Vagina (tissue), 2 donors: ENCODE results near the gene DLD. TPM values are rescaled to one million over a fixed set of nuclear protein-coding genes. Genes with fewer than 3 reads are reported as not detected.
A peak's percentile ranks its signal among the peaks of the same experiment; 100 is the strongest.

Experiments used
- DNase-seq, 2 donors: peaks; one replicate each; pipeline ENCODE4 v3.0.0-alpha.2; 2017; ENCODE audit errors: extremely low spot score in 2 of 2
- H3K27ac ChIP-seq: fragments of 200-600 bp; sonication (generic); one replicate; pipeline ENCODE4 v1.5.1; 2019
- H3K27me3 ChIP-seq: fragments of 200-600 bp; sonication (generic); one replicate; pipeline ENCODE4 v1.5.1; 2019
- H3K36me3 ChIP-seq, 2 donors: fragments of 200-600 bp; sonication (generic); one replicate each; pipeline ENCODE4 v1.5.1; 2017 to 2019
- H3K4me1 ChIP-seq: fragments of 200-600 bp; sonication (generic); one replicate; pipeline ENCODE4 v1.5.1; 2019
- H3K4me3 ChIP-seq, 2 donors: fragments of 200-600 bp; sonication (generic); 1 replicate in 1 of 2; 2 replicates in 1 of 2; pipeline ENCODE4 v1.5.1; 2016 to 2019
- H3K9me3 ChIP-seq: fragments of 200-600 bp; sonication (generic); one replicate; pipeline ENCODE4 v1.5.1; 2019
- POLR2A ChIP-seq, 2 donors: fragments of 450-650 bp; IDR thresholded peaks; one replicate each; pipeline ENCODE4 v1.6.1; 2017; ENCODE audit warnings: antibody characterized with exemption in 2 of 2, mild to moderate bottlenecking in 2 of 2, moderate library complexity in 2 of 2
- POLR2AphosphoS5 ChIP-seq, 2 donors: sonication (generic); formaldehyde crosslinking; IDR thresholded peaks; one replicate each; pipeline ENCODE4 v1.9.0; 2017; ENCODE audit warnings: antibody characterized with exemption in 2 of 2, mild to moderate bottlenecking in 2 of 2, low read depth in 1 of 2; ENCODE audit not compliant: insufficient read depth in 1 of 2
- intact Hi-C: fragments of 100-400 bp; cut with DNase I; formaldehyde crosslinking; loops from one replicate; pipeline ENCODE4 v1.15.1; 2023
- total RNA-seq: library from RNA; depleted of rRNA; stranded (reverse); fragments of >200 nt; gene quantifications from one replicate; pipeline ENCODE4 v1.2.3, GENCODE V29; 2016
- TF ChIP-seq, protein P1 (sequence below), 3 experiments: fragments of 450-650 bp in 2 of 3; fragments of 200-600 bp in 1 of 3; sonication (generic) in 1 of 3; IDR thresholded peaks; one replicate each; pipeline ENCODE4 v1.5.1; 2017 to 2019; ENCODE audit warnings: antibody characterized with exemption in 3 of 3, mild to moderate bottlenecking in 2 of 3, moderate library complexity in 2 of 3

Gene DLD
- total RNA-seq, 1 donor from 2014 or later, result 67.8 TPM

GRCh38 chr7:107958764-107959526, 68.0 kb downstream of the DLD start:
- DNase-seq, result no peak
- Histone ChIP-seq H3K36me3 (peaks cover 0 to 28% of the 10 kb centered on the region in 2 donors), H3K4me3 (no peak overlapping the region), H3K27me3 (no peaks in the 10 kb centered on the region), H3K4me1 (peaks cover 32% of the 10 kb centered on the region), H3K27ac (peak overlapping the region; percentile 54), H3K9me3 (no peaks in the 10 kb centered on the region)
- TF ChIP-seq, protein P1, sequence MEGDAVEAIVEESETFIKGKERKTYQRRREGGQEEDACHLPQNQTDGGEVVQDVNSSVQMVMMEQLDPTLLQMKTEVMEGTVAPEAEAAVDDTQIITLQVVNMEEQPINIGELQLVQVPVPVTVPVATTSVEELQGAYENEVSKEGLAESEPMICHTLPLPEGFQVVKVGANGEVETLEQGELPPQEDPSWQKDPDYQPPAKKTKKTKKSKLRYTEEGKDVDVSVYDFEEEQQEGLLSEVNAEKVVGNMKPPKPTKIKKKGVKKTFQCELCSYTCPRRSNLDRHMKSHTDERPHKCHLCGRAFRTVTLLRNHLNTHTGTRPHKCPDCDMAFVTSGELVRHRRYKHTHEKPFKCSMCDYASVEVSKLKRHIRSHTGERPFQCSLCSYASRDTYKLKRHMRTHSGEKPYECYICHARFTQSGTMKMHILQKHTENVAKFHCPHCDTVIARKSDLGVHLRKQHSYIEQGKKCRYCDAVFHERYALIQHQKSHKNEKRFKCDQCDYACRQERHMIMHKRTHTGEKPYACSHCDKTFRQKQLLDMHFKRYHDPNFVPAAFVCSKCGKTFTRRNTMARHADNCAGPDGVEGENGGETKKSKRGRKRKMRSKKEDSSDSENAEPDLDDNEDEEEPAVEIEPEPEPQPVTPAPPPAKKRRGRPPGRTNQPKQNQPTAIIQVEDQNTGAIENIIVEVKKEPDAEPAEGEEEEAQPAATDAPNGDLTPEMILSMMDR (IDR thresholded peaks at IDR 0.05), result no peak
- TF ChIP-seq POLR2AphosphoS5 (IDR thresholded peaks at IDR 0.05; ENCODE audit: insufficient read depth in 1 of 2, low read depth in 1 of 2), result peak; percentile 13 to 95
- no peak for TF ChIP-seq POLR2A (IDR thresholded peaks at IDR 0.05)
- intact Hi-C loops, result no loop called here

DNA sequence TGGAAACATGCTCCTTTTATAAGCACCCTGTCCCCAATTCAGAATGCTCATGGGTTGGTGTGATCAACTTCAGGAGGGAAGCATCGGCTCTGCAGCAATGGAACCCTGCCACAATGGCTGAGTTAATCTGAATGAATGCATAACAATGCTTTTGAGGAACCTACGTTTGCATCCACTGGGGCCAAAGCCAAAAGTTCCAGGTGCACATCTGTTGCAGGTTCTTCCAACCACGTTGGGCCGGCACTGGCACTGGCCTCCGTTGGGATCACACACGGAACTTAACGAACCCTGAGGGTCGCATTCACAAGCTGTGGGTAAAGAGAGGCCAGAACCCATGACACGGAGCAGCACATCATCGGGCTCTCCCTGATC, 68.5 kb downstream of the DLD start:
- DNase-seq, result no peak
- Histone ChIP-seq H3K9me3 (no peaks in the 10 kb centered on the region), H3K4me1 (peaks cover 32% of the 10 kb centered on the region), H3K27ac (no peak overlapping the region), H3K36me3 (peaks cover 0 to 29% of the 10 kb centered on the region in 2 donors), H3K4me3 (no peak overlapping the region), H3K27me3 (no peaks in the 10 kb centered on the region)
- TF ChIP-seq, protein P1 (IDR thresholded peaks at IDR 0.05), result no peak
- TF ChIP-seq POLR2AphosphoS5 (IDR thresholded peaks at IDR 0.05; ENCODE audit: insufficient read depth in 1 of 2, low read depth in 1 of 2), result no peak
- no peak for TF ChIP-seq POLR2A (IDR thresholded peaks at IDR 0.05)
- intact Hi-C loops, result no loop called here

- TF ChIP-seq, protein P1 (IDR thresholded peaks at IDR 0.05), result no peak
- no peak for TF ChIP-seq POLR2AphosphoS5 (IDR thresholded peaks at IDR 0.05; ENCODE audit: insufficient read depth in 1 of 2, low read depth in 1 of 2)
- no peak for TF ChIP-seq POLR2A (IDR thresholded peaks at IDR 0.05)
- no peak for DNase-seq
- H3K4me3 ChIP-seq, result no peak overlapping the region
- peaks cover 0 to 31% of the 10 kb centered on the region in 2 donors for H3K36me3 ChIP-seq
- no peak overlapping the region for H3K27ac ChIP-seq
- intact Hi-C loops, result no loop called here
- H3K9me3 ChIP-seq, result no peaks in the 10 kb centered on the region
- no peaks in the 10 kb centered on the region for H3K27me3 ChIP-seq
- peaks cover 32% of the 10 kb centered on the region for H3K4me1 ChIP-seq
Observed at GRCh38 chr7:107960272-107960671, 69.3 kb downstream of the DLD start.

GRCh38 chr7:107961405-107961804, 70.4 kb downstream of the DLD start:
- intact Hi-C loops, result no loop called here
- no peak for TF ChIP-seq POLR2AphosphoS5 (IDR thresholded peaks at IDR 0.05; ENCODE audit: insufficient read depth in 1 of 2, low read depth in 1 of 2)
- TF ChIP-seq POLR2A (IDR thresholded peaks at IDR 0.05), result no peak
- Histone ChIP-seq H3K9me3 (no peaks in the 10 kb centered on the region), H3K4me1 (peaks cover 32% of the 10 kb centered on the region), H3K27me3 (no peaks in the 10 kb centered on the region), H3K4me3 (no peak overlapping the region), H3K27ac (no peak overlapping the region), H3K36me3 (peaks cover 0 to 27% of the 10 kb centered on the region in 2 donors)
- DNase-seq, result no peak

DNA sequence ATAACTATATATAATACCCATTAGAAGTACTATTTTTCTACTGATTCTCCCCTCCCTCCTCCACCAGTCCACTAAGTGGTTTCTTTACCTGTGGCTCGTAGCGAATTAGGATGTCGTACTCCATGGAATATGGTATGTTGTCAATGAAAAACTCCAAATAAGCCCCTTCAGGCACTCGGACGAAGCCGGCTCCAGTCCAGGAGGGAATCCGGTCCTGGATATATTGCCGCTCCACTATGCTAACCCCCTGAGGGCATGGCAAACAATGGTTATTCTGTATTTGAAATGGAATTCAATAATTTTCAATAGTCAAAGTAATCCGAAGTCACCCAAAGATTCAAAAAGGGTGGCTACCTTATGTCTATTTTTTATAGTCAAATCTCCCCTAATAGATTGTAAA, 71.8 kb downstream of the DLD start:
- intact Hi-C loops, result no loop called here
- H3K4me3 ChIP-seq, result no peak overlapping the region
- H3K4me1 ChIP-seq, result peaks cover 22% of the 10 kb centered on the region
- H3K27ac ChIP-seq, result no peak overlapping the region
- no peak for TF ChIP-seq POLR2AphosphoS5 (IDR thresholded peaks at IDR 0.05; ENCODE audit: insufficient read depth in 1 of 2, low read depth in 1 of 2)
- TF ChIP-seq, protein P1 (IDR thresholded peaks at IDR 0.05), result no peak
- no peak for TF ChIP-seq POLR2A (IDR thresholded peaks at IDR 0.05)
- DNase-seq, result no peak
- no peaks in the 10 kb centered on the region for H3K9me3 ChIP-seq
- H3K27me3 ChIP-seq, result no peaks in the 10 kb centered on the region
- peaks cover 0 to 27% of the 10 kb centered on the region in 2 donors for H3K36me3 ChIP-seq
